OCI-M2 (cell line): ENCODE results near the gene TUBB1.
"Not testable (repeated sequence)": the region's sequence is repeated elsewhere in the genome, so short reads cannot be mapped to it uniquely, and the experiment has no call there.

Experiments used
- DNase-seq: peaks from one replicate; lab custom pipeline; 2025; ENCODE audit not compliant: unreplicated experiment; lab: John Stamatoyannopoulos, UW

The TUBB1 gene

DNA sequence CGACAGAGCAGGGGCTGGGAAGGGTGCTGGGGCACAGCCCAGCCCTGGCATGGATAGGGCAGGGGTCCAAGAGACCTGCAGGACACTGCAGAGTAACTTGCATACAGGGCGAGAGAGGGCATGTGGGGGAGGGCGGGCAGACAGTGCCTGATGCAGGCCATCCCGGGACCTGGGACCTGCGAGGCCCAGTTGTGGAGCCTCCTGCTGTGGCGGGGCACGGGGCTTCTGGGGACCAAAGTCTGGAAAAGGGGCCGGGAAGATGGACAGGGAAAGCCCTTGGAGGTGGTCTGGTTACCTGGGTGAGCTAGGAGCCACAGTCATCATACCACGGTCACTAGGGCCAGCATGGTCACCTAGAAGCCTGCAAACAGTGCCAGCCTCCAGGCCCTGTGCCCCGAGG lies 412 bp upstream of the TUBB1 start:
- no peak for DNase-seq

DNA sequence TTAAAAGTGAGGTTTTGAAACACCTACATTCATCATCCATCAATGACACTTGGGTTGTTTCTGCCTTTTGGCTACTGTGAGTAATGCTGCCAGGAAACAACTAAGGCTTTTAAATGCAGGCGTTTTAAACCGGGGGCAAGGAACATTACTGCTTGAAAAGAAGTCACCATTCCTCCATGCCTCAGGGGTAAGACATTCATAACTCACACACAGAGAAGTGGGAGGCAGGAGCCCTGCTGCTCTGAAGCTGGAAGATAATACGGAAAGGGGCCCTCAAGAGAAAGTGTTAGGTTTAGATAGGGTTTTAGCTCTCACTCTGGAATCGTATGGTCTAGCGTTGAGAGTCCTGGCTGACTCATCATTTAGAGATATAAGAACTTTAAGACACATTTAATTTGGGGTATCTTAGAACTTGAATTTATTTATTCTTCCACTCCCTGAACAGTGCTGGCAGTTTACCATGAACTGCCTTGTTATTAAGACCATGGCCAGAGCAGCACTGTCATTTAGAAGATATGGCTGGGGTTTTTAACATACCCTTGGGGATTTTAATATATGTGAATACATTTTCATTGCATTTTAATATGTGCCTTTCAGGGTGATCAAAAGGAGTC lies 1.8 kb downstream of the TUBB1 start:
- peak; percentile 80 for DNase-seq

DNA sequence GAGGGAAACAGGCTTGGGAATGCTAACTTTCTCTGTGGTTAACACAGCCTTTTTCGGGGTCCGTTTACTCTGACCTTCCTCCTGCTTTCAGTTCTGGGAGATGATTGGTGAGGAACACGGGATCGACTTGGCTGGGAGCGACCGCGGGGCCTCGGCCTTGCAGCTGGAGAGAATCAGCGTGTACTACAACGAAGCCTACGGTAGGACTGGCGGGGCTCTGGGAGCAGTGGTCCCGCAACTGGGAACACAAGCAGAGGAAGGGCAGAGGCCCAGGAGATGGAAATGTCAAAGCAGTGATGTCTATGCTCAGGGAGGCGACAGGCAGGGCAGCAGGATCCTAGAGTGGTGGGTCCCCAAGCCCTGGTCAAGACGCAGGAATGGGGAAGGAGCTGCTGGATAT lies 3.5 kb downstream of the TUBB1 start:
- DNase-seq: no peak

DNA sequence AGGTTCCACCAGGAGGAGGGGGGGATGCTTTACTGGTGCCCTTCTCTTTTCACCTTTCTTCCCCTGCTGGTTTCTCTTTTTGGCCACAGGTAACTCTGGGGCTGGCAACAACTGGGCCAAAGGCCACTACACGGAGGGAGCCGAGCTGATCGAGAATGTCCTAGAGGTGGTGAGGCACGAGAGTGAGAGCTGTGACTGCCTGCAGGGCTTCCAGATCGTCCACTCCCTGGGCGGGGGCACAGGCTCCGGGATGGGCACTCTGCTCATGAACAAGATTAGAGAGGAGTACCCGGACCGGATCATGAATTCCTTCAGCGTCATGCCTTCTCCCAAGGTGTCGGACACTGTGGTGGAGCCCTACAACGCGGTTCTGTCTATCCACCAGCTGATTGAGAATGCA lies 4.4 kb downstream of the TUBB1 start:
- DNase-seq: no peak

GRCh38 chr20:59024111-59024530 lies 4.9 kb downstream of the TUBB1 start:
- no peak for DNase-seq

DNA sequence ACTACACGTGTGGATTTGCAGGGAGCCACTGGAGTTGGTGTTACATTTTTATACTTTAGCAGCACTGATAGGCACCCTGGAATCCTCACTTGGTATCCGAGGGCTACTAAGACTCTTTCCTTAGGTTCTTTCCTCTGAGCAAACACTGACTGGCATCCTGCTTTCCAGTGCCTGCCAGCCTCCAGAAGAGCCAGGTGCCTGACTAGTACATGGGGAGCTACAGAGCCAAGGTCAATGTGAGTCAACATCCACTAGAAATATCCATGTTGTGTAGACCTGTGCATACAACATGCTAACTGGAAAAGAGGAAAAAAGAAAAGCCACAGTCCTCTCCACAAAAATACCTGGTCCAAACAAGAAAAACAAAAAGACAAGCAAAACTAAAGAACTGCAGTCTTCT lies 5.9 kb downstream of the TUBB1 start:
- no peak for DNase-seq

DNA sequence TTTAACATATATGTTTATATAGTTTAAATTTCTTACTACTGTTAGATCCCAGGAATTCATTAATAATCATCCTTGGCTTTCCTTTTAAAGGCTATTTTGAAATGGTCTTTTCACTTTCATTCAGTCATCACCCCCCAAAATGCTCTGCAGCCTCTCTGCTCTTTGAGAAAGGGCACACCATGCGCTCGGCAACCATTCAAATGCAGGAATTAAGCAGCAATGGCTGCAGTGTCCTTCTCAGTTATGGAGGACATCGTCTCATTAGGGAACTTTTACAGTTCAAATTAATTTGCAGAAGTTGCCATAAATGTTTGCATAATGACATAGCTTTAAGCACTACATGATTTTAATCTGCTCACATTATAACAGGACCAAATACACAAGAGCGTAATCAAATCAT lies 6.3 kb downstream of the TUBB1 start:
- no peak for DNase-seq

DNA sequence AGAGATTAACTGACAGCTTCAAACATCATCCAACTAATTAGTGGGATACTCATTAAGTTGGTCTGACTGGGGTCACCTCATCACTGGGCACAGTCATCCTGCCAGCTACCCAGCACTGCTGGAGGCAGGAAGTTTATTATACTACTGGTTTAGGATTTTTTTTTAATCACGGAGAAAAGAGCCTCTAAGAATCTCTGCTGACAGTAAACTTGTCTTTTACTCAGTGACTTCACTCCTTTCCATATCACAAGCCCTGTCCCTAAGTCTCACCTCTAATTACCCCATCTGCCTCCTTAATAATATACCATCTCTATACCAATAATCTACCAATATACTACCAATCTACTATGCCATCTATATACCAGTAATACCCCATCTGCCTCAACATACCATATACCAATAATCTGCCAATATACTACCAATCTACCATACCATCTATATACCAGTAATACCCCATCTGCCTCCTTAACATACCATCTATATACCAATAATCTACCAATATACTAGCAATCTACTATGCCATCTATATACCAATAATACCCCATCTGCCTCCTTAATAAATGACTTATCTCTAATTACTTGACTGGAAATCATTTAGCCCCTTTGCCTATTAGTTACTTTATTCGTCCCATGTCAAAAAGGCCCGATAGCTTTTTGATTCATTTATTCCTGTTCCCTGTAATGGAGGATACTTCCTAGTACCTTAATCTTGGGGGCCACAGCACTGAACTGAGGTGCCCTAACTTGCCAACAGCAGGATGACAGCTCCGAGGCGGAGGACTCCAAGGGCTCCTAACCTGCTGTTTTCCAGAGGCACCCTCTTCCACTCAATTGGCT lies 7.9 kb downstream of the TUBB1 start:
- DNase-seq: no peak

- no peak for DNase-seq
These were observed 8.6 kb downstream of the TUBB1 start for GRCh38 chr20:59027741-59028320.

DNA sequence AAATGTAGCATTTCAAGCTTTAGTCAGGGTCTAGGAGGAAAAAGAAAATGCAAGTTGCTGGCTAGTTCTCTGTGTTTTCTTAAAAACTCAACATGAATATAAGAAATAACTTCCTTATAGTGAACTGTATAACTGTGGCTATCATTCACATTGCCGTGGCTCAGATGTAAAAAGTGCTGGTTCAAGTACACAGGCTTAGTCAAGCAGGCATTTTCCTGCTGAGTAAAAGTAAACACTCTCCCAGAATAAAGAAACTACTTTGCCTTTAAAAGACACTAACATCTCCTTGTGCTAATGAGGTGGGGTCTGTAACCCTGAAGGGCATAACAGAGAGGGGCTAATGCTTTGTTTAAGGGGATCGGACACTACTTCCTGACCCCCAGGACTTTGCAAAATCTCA lies 9.6 kb downstream of the TUBB1 start:
- DNase-seq: no peak

DNA sequence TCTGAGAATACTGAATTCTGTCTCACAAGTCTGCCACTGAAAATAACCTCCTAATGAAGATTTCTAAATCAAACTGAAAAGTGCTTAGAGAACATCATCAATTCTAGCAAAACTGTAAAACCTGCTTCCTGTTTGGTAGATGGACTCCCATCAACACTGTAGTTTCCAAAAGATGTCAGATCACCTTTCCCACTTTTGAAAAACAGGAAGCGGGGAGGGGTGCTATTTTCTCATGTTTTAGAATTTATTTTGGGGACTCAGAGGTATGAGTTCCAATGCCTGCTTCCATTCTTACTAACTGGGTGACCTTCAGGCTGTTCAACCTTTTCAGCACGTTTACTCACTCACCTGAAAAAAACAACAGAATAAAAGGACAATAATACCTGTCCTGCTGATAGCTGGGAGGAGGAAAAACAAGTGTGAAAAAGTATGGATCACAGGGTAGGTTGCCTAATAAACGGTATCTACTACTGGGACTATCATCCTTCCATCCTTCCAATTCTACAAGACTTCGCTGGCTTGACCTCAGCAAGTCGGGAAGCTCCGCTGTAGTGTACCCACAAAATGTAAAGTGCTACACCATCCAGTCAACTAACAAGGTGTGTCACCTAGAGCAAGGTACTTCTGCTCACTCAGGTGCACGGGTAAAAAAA lies 11.8 kb downstream of the TUBB1 start:
- DNase-seq: no peak

DNA sequence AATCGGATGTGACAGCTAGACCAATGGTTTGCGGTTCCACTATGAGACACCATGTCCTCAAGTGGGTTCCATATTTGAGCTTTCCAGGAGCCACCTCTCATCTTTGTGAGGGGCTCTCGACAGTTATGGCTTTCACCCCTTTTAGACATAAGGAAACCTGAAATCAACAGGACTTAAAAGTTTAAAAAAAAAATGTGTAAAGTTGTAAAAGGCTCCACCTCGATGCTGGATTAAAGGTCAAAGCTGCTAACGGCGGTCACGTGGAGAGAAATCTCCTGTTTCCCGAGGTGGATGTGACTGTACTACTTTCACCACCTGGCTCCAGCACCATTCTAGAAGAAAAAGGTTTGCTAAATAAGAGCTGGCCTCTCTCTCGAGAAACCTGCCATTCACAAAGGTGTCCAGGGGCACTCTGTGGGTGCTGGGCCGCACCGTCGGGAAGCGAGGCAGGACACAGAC lies 12.4 kb downstream of the TUBB1 start:
- DNase-seq: no peak

DNA sequence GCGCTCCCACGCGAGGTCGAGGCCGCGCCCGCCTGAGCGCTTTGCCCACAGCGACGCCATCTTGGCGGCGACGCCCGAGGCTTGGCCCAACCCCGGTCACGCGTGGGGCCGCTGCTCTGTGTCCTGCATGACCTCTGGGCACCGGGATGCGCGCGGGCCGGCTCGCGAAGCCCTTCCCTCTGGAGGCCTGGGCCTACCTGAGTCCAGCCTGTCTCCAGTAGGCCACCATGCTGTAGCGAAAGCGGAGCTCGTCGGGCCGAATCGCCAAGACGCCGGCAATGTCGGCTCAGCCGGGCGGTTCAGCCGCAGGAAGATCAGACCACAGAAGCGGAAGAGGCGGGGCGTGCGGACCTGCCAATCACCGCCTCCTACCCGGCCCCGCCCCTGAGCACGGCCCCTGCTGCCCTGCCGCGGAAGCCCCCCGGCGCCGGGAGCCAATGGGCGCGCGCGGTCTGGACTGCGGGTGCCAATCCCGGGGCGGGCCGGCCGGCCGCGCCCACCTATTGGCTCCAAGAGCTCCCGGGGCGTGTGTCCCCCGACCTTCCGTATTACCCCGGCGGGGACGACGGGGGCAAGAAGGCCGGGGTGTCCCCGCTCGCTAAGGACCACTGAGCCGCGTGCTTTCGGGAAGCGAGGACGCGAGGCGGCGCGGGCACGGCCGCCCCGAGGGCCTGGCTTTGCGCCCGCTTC lies 12.9 kb downstream of the TUBB1 start, which contains the start of gene ATP5F1E:
Gene ATP5F1E (minus strand): TSS at position 313 of the 690 bp plus-strand sequence. CDS start 84 bp downstream, at position 229.
- DNase-seq: peak; percentile 89

GRCh38 chr20:59032713-59033059 lies 13.5 kb downstream of the TUBB1 start:
- DNase-seq: no peak

DNA sequence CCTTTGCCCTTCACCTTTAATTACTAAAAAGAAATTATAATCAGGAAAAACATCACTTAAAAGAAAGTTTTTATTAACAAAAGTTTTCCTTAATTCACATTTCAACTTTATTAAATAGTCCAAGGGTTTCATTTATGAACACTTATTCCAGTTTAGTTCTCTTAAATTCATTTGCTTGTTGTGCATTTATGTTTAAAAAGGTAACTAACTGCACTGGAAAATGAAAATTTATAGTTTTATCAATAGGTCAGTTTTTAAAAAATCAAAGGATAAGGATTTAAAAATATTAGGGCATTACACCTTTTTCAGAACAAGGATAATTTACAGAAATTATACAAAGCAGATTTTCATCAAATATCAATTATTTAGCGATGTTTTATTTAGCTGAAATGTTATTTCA lies 13.9 kb downstream of the TUBB1 start:
- no peak for DNase-seq

DNA sequence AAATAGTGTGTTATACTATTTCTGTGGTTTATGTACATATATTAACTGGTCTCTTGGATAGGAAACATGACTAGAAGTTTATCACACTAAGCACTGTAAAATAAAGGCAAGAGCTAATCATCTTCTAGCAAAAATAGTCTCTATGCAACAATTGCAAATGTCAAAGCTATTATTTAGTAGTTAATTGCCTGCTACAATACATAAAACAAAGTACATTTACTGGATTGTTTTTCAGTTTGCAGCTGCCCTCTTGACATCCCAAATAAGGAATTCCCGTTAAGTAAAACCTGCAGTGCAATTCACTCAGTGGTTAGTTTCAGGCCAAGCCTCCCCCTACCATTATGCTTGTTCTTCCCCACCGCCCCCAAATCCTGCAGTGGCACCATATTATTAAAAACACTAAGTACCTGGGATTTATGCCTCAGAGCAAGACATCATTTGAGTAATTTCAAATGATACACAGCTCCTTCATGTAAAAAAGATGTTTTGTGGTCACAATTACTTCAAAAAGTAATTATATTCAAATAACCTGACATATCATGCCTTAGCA lies 14.5 kb downstream of the TUBB1 start:
- DNase-seq: no peak

GRCh38 chr20:59035381-59035780 lies 16.2 kb downstream of the TUBB1 start:
- no peak for DNase-seq

GRCh38 chr20:59037386-59037785 lies 18.2 kb downstream of the TUBB1 start:
- DNase-seq: no peak

DNA sequence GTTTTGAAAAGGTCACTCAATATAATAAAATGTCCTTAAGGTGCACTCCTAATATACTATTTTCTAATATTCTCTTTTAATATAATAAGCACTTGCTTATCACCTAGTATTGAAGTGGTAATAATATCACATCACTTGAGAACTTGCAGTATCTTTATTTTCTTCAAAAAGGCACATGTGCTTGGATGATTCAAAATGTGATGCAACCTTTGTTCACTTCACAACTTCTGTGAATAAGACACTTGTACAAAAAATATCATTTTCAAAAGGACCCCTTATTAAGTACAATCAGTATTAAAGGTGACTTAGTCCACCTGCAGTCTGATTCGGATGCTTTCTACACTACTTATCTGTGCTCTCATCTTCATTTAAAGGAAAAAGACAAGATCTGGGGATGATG lies 20.0 kb downstream of the TUBB1 start:
- no peak for DNase-seq

- no peak for DNase-seq
These were observed 21.4 kb downstream of the TUBB1 start for GRCh38 chr20:59040667-59041066.

DNA sequence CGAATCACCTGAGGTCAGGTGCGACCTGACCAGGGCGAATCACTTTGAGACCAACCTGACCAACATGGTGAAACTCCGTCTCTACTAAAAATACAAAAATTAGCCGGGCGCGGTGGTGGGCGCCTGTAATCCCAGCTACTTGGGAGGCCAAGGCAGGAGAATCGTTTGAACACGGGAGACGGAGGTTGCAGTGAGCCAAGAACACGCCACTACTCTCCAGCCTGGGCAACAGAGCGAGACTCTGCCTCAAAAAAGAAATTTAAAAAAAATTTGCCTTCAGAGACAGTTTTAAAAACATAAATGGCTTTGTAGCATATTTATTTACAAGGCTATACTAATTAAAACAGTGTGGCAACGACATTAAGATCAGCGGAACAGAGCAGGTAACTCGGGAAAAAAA lies 22.3 kb downstream of the TUBB1 start:
- DNase-seq: not testable (repeated sequence)
